Upper lobe of right lung (tissue), 1 donor: ENCODE data around the gene SCN4B. TPM values are rescaled to one million over a fixed set of nuclear protein-coding genes. Genes with fewer than 3 reads are reported as not detected.
A peak's percentile ranks its signal among the peaks of the same experiment; 100 is the strongest.

ENCODE experiments used
- ATAC-seq: fragments of 200-7000 bp; cut with Tn5 transposase; one replicate; pipeline ENCODE4 v1.9.1; 2020; ENCODE audit warnings: mild to moderate bottlenecking, moderate library complexity
- DNase-seq: peaks from one replicate; pipeline ENCODE4 v3.0.0-alpha.2; 2020
- H3K27ac ChIP-seq: fragments of 200-600 bp; one replicate; pipeline ENCODE4 v1.8.0; 2022
- H3K27me3 ChIP-seq: fragments of 200-600 bp; one replicate; pipeline ENCODE4 v1.8.0; 2022; ENCODE audit warnings: mild to moderate bottlenecking
- H3K36me3 ChIP-seq: fragments of 200-600 bp; one replicate; pipeline ENCODE4 v1.8.0; 2022
- H3K4me1 ChIP-seq: fragments of 200-600 bp; one replicate; pipeline ENCODE4 v1.8.0; 2022
- H3K4me3 ChIP-seq: fragments of 200-600 bp; one replicate; pipeline ENCODE4 v1.8.0; 2022; ENCODE audit warnings: mild to moderate bottlenecking
- H3K9me3 ChIP-seq: fragments of 200-600 bp; one replicate; pipeline ENCODE4 v1.8.0; 2022
- intact Hi-C: fragments of 100-400 bp; cut with DNase I; formaldehyde crosslinking; loops from one replicate; pipeline ENCODE4 v1.11.0; 2022
- total RNA-seq: library from RNA; stranded (reverse); fragmentation: NEBNext Ultra II Directional; extraction: Animal tissue kit (Norgen Biotek cat#: 25700); gene quantifications from one replicate; pipeline ENCODE4 v1.2.1, GENCODE V29; 2021
- TF ChIP-seq, protein P1 (sequence below): fragments of 200-600 bp; IDR thresholded peaks from one replicate; pipeline ENCODE4 v1.8.0; 2022; ENCODE audit warnings: antibody characterized with exemption
- donor health status: DM: no; HTN: yes; CAD: no; lungs with severe emphysema.

SCN4B gene
- total RNA-seq, 1 donor from 2014 or later, result 7.2 TPM

DNA sequence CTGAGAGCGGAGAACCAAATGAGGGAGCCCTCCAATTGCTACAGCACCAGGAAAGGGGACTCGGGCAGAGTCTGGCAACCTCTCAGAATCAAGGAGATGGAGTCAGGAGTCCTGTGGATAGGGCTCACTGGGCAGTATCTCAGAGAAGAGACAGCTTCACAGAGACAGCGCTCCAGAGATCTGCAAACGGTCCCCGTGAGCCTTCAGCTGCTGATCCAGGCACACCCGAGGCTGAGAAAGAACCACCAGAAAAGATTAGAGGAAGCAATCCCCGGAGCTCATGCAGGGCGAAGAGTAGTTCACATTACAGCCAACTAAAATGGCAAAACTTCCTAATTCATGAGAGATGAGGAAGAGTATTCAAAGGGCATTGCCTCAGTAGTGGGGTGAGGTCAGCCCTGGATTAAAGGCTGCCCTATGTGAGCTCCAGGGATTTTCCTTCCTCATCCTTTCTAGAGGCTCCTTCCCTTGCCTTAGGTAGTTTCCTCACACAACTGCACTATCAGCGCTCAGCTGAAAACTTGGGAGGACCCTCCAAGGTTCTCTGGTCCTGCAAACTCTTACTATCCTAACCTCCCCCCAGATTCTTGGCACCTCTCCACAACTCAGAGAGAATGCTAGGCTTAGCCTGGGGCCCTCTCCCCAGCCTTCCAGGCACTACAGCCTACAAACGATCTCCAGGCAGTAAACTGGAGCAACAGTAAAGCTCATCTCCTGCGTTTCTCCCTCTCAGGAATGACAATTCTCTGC, 23.7 kb downstream of the SCN4B start:
- Histone ChIP-seq H3K4me3 (no peak overlapping the region), H3K27ac (no peak overlapping the region), H3K9me3 (no peaks in the 10 kb centered on the region), H3K4me1 (no peaks in the 10 kb centered on the region), H3K27me3 (no peaks in the 10 kb centered on the region), H3K36me3 (no peaks in the 10 kb centered on the region)
- TF ChIP-seq, protein P1, sequence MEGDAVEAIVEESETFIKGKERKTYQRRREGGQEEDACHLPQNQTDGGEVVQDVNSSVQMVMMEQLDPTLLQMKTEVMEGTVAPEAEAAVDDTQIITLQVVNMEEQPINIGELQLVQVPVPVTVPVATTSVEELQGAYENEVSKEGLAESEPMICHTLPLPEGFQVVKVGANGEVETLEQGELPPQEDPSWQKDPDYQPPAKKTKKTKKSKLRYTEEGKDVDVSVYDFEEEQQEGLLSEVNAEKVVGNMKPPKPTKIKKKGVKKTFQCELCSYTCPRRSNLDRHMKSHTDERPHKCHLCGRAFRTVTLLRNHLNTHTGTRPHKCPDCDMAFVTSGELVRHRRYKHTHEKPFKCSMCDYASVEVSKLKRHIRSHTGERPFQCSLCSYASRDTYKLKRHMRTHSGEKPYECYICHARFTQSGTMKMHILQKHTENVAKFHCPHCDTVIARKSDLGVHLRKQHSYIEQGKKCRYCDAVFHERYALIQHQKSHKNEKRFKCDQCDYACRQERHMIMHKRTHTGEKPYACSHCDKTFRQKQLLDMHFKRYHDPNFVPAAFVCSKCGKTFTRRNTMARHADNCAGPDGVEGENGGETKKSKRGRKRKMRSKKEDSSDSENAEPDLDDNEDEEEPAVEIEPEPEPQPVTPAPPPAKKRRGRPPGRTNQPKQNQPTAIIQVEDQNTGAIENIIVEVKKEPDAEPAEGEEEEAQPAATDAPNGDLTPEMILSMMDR, result no peak
- DNase-seq (peak; percentile 40), ATAC-seq (peak; percentile 79)
- intact Hi-C loops, result no loop called here

DNA sequence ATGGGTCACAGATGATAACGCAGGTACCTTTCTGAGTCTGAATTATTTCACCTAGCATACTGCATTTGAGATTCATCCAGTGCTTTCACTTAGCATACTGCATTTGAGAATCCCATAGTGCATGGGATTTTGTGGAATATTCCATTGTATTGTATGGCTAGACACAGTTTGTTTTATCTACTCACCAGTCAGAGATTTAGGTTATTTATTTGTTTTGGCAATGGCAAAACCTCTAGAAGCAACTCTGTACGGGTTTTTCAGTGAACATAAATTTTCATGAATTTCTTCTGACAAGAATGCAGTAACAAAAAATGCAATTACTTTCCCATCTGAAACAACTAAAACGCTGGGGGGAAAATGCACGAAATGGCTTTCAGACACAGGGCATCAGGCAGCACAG, 24.3 kb downstream of the SCN4B start:
- intact Hi-C loops, result no loop called here
- Histone ChIP-seq H3K4me3 (no peak overlapping the region), H3K36me3 (no peaks in the 10 kb centered on the region), H3K27me3 (no peaks in the 10 kb centered on the region), H3K9me3 (no peaks in the 10 kb centered on the region), H3K27ac (no peak overlapping the region), H3K4me1 (no peaks in the 10 kb centered on the region)
- ATAC-seq (no peak), DNase-seq (no peak)
- TF ChIP-seq, protein P1, result no peak

DNA sequence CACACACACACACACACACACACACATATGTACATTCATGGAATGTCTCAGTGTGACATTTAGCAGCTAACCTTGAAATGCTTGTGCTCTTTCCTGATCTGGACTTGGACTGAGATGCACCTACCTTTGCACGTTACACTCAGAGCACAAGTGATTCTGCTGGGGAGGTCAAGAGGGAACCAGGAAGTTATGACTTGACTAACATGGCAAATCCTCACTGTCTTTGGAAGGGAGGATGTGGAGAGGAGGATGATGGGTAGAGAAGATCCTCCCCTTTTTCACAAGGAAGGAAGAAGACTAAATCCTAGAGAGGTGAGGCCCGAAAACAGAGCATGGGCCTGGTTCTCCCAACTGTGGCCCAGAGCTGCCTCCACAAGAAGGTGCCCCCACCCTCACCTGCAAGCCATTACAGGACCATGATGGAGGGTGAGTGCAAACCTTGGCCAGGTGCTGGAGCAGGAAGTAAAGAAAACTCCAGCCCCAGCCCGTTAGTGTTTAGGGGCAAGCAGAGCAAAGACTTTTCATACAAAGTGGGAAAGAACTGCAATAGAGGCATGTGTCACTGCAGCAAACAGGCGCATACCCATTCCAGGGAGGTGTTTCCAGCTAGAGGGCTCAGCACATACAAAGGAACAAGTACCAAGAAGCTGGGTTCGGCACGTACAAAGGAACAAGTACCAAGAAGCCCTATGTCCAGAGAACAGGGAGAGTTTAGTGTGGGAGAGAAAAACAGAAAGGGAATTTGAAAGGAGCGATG, 26.4 kb downstream of the SCN4B start:
- no peak overlapping the region for H3K27ac ChIP-seq
- no peaks in the 10 kb centered on the region for H3K9me3 ChIP-seq
- ATAC-seq (no peak), DNase-seq (peak; percentile 11)
- no peak overlapping the region for H3K4me3 ChIP-seq
- TF ChIP-seq, protein P1, result no peak
- H3K27me3 ChIP-seq, result no peaks in the 10 kb centered on the region
- intact Hi-C loops, result no loop called here
- H3K36me3 ChIP-seq, result no peaks in the 10 kb centered on the region
- H3K4me1 ChIP-seq, result no peaks in the 10 kb centered on the region

DNA sequence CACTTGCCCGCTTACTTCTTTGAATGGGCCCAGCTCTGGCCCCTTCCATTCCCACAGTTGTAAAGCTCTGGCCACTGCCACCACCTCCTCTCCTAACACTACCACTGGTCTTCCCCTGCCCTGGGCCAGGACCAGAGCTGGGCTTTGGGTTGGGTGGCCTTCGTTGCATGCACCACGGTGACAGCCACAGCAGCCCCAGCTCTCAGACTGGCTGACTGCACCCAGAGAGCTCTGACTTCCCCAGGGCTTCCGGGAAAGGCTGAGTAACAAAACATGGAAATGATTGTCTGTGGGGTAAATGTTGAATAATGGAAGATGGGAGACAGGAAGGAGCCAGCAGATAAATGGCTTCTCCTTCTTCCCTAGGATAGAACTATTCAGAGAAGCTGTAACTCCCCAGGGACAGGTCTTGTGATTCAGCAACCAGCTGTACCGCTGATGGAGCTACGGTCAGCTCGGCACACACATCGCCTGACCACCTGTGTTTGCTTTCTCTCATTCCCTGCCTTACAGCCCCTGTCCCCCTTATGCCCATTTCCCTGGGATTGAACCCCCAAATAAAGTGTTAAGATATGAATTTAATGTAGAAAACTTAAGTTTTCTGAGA, 27.6 kb downstream of the SCN4B start:
- TF ChIP-seq, protein P1, result no peak
- no peaks in the 10 kb centered on the region for H3K36me3 ChIP-seq
- no peaks in the 10 kb centered on the region for H3K4me1 ChIP-seq
- no peaks in the 10 kb centered on the region for H3K27me3 ChIP-seq
- ATAC-seq (no peak), DNase-seq (peak; percentile 43)
- no peak overlapping the region for H3K4me3 ChIP-seq
- H3K27ac ChIP-seq, result no peak overlapping the region
- H3K9me3 ChIP-seq, result no peaks in the 10 kb centered on the region
- intact Hi-C loops, result no loop called here

DNA sequence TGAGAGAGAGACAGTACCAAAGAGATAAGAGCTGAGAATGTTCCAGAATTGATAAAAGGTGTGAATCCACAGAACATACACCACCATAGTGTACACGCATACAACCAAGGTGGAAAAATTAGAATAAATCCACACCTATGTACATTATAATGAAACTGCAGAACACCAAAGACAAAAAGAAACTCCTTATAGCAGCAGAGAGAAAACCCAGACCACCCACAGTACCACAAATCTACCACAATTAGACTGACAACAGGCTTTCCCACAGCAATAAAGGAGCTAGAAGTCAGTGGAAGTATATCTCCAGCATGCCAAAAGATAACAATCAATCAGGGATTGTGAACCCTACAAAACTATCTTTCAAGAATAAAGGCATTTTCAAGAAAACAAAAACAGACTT, 31.8 kb downstream of the SCN4B start:
- Histone ChIP-seq H3K4me1 (no peaks in the 10 kb centered on the region), H3K27ac (no peak overlapping the region), H3K9me3 (no peaks in the 10 kb centered on the region), H3K4me3 (no peak overlapping the region), H3K36me3 (no peaks in the 10 kb centered on the region), H3K27me3 (no peaks in the 10 kb centered on the region)
- ATAC-seq, result no peak
- DNase-seq, result no peak
- TF ChIP-seq, protein P1, result no peak
- intact Hi-C loops, result no loop called here
